Ishikawa (cell line): ENCODE measurements around the gene CNGA3.
A peak's percentile ranks its signal among the peaks of the same experiment; 100 is the strongest.

Experiments used
- CEBPB ChIP-seq: IDR thresholded peaks from 2 replicates; pipeline ENCODE4 v1.6.1; 2012
- CREB1 ChIP-seq: IDR thresholded peaks from 2 replicates; pipeline ENCODE4 v1.6.1; 2012; ENCODE audit warnings: low read depth
- EGR1 ChIP-seq: IDR thresholded peaks from 2 replicates; pipeline ENCODE4 v1.6.1; 2012
- EP300 ChIP-seq: IDR thresholded peaks from 2 replicates; pipeline ENCODE4 v1.6.1; 2012; ENCODE audit warnings: borderline replicate concordance
- FOXM1 ChIP-seq: IDR thresholded peaks from 2 replicates; pipeline ENCODE4 v1.6.1; 2012; ENCODE audit warnings: low read depth, borderline replicate concordance
- NFIC ChIP-seq: IDR thresholded peaks from 2 replicates; pipeline ENCODE4 v1.6.1; 2012
- RAD21 ChIP-seq: IDR thresholded peaks from 2 replicates; pipeline ENCODE4 v1.6.1; 2012; ENCODE audit warnings: low read depth
- TAF1 ChIP-seq: IDR thresholded peaks from 2 replicates; pipeline ENCODE4 v1.6.1; 2012; ENCODE audit warnings: low read depth, mild to moderate bottlenecking
- TCF12 ChIP-seq: IDR thresholded peaks from 2 replicates; pipeline ENCODE4 v1.6.1; 2012; ENCODE audit warnings: low read depth
- TEAD4 ChIP-seq: IDR thresholded peaks from 2 replicates; pipeline ENCODE4 v1.6.1; 2012
- YY1 ChIP-seq: IDR thresholded peaks from 2 replicates; pipeline ENCODE4 v1.6.1; 2012; ENCODE audit warnings: low read depth
- ZBTB7A ChIP-seq: IDR thresholded peaks from 2 replicates; pipeline ENCODE4 v1.6.1; 2012; ENCODE audit warnings: low read depth
- TF ChIP-seq, protein P1 (sequence below): IDR thresholded peaks from 2 replicates; pipeline ENCODE4 v1.6.1; 2012
- TF ChIP-seq, protein P2 (sequence below): IDR thresholded peaks from 2 replicates; pipeline ENCODE4 v1.6.1; 2012
- TF ChIP-seq, protein P3 (sequence below): IDR thresholded peaks from 2 replicates; pipeline ENCODE4 v1.6.1; 2012; ENCODE audit warnings: low read depth, mild to moderate bottlenecking

Gene CNGA3

DNA sequence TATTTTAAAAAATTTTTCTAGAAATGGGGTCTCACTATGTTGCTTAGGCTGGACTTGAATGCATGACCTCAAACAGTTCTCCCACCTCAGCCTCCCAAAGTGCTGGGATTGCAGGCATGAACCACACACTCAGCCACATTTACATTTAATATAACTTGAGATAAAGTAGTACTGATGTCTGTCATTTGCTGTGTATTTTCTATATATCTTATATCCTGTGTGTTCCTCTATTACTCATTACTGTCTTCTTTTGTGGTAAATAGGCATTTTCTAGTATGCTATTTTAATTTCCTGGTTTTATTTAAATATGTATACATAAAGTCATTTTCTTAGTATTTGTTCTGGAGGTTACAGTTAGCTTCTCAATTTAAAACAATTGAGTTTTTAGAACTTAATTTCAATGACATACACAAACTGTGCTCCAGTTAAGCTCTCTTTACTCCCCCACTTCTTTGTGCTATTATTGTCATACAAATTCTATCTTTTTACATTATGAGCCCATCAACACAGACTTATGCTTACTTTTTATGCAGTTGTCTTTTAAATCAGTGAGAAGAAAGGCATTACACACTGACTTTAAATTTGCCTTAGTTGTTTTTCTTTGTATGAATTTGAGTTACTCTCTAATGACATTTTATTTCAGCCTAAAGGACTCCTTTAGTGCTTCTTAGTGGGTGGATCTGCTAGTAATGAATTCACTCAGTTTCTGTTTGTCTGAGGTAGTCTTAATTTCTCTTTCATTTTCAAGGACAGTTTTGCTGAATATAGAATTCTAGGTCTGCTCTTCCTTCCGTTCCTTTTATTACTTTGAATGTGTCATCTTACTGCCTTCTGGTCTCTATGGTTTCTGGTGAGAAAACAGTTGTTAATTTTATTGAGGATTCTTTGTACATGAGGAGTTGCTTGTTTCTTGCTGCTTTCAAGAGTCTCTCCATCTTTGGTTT, 92.2 kb downstream of the CNGA3 start:
- TF ChIP-seq NFIC = no peak
- no peak for TF ChIP-seq CREB1
- TF ChIP-seq, protein P1, sequence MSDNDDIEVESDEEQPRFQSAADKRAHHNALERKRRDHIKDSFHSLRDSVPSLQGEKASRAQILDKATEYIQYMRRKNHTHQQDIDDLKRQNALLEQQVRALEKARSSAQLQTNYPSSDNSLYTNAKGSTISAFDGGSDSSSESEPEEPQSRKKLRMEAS = no peak
- TF ChIP-seq YY1 = no peak
- TF ChIP-seq TAF1 = no peak
- TF ChIP-seq ZBTB7A = no peak
- no peak for TF ChIP-seq RAD21
- no peak for TF ChIP-seq FOXM1
- TF ChIP-seq TCF12 = no peak
- no peak for TF ChIP-seq EGR1
- TF ChIP-seq, protein P2, sequence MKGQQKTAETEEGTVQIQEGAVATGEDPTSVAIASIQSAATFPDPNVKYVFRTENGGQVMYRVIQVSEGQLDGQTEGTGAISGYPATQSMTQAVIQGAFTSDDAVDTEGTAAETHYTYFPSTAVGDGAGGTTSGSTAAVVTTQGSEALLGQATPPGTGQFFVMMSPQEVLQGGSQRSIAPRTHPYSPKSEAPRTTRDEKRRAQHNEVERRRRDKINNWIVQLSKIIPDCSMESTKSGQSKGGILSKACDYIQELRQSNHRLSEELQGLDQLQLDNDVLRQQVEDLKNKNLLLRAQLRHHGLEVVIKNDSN = no peak

DNA sequence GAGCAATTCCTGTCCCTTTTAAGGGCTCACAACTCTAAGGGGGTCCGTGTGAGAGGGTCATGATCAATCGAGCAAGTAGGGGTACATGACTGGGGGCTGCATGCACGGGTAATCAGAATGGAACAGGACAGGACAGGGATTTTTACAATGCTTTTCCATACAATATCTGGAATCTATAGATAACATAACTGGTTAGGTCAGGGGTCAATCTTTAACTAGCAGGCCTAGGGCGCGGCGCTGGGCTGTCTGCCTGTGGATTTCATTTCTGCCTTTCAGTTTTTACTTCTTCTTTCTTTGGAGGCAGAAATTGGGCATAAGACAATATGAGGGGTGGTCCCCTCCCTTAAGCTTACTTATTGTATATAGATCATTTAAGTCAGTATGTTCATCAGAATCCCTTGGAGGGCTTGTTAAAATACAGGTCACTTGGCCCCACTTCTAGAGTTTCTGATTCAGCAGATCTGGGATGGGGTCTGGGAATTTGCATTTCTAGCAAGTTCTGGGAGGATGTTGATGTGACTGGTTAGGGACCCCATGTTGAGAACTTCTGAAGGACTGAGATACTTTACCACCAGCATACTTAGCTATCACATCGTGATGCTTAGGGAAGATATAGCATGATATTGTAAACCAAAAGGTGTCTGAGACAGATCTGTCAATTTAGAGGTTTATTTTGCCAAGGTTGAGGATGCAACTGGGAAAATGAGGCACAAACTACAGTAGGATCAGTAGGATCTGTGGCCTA, 95.6 kb downstream of the CNGA3 start:
- TF ChIP-seq, protein P1 = no peak
- no peak for TF ChIP-seq EP300
- no peak for TF ChIP-seq EGR1
- TF ChIP-seq RAD21 = no peak
- TF ChIP-seq TCF12 = no peak
- no peak for TF ChIP-seq CEBPB
- TF ChIP-seq ZBTB7A = no peak
- TF ChIP-seq TAF1 = no peak
- TF ChIP-seq, protein P3, sequence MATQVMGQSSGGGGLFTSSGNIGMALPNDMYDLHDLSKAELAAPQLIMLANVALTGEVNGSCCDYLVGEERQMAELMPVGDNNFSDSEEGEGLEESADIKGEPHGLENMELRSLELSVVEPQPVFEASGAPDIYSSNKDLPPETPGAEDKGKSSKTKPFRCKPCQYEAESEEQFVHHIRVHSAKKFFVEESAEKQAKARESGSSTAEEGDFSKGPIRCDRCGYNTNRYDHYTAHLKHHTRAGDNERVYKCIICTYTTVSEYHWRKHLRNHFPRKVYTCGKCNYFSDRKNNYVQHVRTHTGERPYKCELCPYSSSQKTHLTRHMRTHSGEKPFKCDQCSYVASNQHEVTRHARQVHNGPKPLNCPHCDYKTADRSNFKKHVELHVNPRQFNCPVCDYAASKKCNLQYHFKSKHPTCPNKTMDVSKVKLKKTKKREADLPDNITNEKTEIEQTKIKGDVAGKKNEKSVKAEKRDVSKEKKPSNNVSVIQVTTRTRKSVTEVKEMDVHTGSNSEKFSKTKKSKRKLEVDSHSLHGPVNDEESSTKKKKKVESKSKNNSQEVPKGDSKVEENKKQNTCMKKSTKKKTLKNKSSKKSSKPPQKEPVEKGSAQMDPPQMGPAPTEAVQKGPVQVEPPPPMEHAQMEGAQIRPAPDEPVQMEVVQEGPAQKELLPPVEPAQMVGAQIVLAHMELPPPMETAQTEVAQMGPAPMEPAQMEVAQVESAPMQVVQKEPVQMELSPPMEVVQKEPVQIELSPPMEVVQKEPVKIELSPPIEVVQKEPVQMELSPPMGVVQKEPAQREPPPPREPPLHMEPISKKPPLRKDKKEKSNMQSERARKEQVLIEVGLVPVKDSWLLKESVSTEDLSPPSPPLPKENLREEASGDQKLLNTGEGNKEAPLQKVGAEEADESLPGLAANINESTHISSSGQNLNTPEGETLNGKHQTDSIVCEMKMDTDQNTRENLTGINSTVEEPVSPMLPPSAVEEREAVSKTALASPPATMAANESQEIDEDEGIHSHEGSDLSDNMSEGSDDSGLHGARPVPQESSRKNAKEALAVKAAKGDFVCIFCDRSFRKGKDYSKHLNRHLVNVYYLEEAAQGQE = no peak
- no peak for TF ChIP-seq YY1
- no peak for TF ChIP-seq FOXM1
- TF ChIP-seq CREB1 = no peak
- no peak for TF ChIP-seq NFIC
- no peak for TF ChIP-seq TEAD4
- TF ChIP-seq, protein P2 = no peak

DNA sequence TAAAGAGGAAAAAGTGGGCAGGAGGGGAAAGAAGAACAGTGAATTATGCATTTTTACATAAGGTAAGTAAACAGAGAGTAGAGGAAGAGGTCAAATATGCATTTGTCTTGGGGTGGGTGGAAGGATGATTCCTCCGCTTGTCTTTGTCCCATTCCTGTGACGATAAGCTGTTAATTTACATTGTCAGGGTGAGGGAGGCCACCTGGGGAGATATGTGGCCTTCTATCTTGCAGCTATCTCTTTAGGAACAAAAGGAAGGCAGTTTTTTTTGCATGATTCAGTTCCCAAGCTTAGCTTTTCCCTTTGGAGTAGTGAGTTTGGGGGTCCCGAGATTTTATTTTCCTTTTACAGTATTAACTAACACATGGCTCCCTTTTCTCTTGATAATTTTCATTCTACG, 96.2 kb downstream of the CNGA3 start:
- TF ChIP-seq FOXM1 = no peak
- no peak for TF ChIP-seq EGR1
- TF ChIP-seq, protein P1 = no peak
- TF ChIP-seq, protein P3 = no peak
- no peak for TF ChIP-seq TCF12
- TF ChIP-seq CREB1 = no peak
- TF ChIP-seq ZBTB7A = no peak
- TF ChIP-seq EP300 = no peak
- no peak for TF ChIP-seq YY1
- no peak for TF ChIP-seq TAF1
- no peak for TF ChIP-seq RAD21
- TF ChIP-seq, protein P2 = no peak
- no peak for TF ChIP-seq CEBPB

DNA sequence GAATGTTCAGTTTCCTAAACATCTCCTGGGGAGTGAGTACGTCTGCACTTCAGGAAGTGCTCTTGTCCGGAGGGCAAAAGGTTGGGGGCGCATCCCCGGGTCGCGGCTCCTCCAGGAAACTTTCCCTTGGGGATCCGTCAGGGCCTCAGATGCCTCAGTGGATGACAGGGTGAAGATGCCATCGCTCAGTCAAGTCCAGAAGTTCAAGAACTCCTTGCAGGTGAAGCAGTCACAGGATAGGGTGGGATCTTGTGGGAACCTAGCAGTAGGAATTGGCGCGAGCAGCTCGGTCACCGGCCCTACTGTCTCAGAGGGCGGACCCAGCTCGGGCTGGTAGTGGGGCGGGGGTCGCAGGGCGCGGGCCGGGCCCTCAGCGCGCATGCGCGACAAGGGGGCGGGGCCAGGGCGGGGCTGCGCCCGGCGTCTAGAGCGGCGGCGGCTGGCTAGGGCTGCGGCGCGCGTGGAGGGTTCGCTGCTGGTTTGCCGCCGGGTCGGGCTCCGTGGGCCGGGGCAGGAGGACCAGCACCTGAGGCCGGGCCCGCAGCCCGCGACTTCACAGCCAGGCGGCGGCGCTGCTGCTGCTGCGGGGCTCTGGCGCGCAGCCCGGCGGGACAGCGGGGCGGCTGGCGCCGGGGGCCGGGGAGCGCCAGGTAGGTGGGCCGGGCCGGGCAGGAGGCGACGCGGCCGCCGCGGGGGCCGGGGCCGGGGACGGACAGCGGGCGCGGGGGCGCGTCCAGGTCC, 98.3 kb downstream of the CNGA3 start, which contains the start of gene INPP4A:
Gene INPP4A, plus strand, starts transcription at position 423 of the 741 bp plus-strand sequence. CDS start 75,191 bp downstream, outside the sequence.
- peak; percentile 34; the same call in 1 of the 2 replicates for TF ChIP-seq TAF1
- no peak for TF ChIP-seq FOXM1
- TF ChIP-seq ZBTB7A = peak; percentile 97
